NCI-H82 (cell line): ENCODE measurements around the gene MEIKIN.
A peak's percentile ranks its signal among the peaks of the same experiment; 100 is the strongest.

Experiments
- DNase-seq: peaks from one replicate; lab custom pipeline; 2025; lab: John Stamatoyannopoulos, UW

Gene MEIKIN

DNA sequence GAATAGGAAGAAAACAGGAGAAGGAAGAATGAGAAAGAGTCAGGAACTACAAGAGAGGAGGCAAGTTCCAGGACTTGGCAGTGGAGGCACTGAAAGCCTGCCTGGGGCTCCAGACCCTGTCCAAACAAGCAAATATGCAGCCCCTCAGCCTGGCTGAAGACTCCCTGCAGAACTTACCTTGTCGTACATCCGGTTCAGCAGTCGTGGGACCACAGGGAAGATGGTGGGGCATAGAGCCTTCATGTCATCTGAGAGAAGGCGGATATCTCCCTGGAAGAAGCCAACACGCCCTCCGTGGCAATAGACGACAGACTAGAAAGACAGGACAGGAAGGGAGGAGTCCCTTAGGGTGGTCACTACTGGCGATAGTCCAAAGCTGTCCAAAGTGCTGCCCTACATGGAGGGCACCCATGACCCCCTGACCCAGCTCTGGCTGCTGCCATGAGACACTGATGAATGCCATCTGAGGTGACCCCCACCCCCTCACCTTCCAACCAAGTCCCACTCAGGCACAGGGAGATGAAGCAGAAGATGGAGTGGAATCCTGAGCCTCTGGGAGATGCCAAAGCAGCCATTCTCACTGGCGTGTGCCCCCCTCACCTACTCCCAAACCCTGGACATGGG is 27.7 kb upstream of the MEIKIN start:
- no peak for DNase-seq

DNA sequence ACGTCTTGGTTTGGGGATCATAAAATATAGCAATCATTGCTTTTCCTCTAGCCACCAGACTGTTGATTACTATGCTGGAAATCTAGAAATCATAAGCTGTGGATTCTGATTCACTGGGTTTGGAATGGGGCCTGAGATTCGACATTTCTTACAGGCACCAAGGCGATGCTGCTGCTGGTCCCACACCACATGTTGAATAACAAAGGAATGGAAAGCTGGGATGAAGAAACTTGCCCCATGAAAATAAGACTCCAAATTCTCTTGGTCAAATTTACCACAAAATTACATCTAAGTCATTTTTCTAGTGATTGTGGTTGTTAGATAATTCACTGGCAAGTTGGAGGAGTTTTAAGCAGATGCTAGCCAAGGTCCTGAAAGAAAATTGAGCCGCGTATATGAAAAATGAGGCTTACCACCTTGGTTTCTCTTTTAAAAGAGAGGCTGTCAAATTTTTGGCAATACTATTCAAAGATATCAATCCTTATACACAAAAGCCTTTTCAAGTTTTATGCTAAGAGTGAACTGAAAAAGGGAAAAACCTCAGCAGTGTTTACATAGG is 23.0 kb upstream of the MEIKIN start:
- DNase-seq = no peak

DNA sequence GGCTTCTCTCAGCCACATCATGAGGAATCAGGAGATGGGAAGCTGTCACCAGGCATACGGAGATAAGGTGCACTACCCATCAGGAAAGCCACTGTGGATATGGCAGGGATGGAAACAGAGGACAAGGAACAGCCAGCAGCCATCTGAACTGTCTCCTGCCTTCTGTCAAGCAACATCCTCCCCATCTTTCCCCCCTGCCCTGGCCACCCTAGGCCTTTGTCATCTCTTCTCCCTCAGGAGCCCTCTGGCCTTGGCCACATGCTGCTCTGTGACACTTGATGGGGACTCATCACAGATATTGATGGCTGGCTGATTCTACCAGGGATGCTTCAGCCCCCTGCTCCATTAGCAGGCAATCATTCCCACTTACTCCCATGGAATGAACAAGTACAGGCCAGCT is 21.1 kb upstream of the MEIKIN start:
- DNase-seq = no peak

DNA sequence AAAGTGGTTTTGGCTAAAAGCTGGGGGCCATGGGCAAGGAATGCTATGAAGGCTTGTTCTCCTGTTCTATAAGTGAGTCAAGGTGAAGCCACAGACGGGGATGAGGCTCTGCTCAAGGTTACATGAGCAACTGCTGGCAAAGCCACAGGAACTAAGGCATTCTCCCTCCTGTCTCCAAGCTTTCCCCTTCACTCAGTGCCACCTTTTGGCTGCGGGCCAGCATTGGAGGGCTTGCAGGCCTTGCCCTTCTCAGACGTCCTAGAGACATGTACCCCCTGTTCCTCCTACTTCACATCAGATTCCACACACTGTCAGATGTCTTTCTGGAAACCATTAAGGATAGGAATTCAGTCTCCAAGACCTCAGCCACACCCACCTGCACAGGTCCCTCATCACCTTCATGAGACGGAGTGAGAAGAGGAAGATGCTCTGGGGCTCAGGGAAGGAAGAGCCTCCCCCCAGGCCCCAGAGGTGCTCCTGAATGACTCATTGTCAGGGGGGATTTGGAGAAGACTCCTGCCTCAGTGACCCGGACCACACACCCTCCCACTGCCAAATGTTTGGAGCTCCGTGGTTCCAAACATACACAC is 20.5 kb upstream of the MEIKIN start:
- DNase-seq = no peak

DNA sequence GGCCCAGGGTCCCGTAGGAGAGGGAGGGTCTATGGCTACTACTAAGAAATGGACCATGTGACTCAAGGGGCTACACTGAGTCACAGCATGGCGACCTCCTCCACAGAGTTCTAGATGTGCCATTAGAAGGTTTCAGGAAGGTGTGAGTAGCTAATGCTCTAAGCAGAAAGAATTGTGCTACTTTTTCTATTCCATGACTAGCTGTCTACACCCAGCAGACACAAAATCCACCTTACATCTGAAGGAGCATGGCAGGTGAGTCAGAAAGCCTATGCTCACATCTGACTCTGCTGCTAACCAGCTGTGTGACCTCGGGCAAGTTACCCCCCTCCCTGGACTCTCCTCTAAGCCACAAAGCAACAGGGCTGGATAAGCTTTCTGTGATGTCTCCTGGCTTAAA is 14.4 kb upstream of the MEIKIN start:
- DNase-seq = no peak

DNA sequence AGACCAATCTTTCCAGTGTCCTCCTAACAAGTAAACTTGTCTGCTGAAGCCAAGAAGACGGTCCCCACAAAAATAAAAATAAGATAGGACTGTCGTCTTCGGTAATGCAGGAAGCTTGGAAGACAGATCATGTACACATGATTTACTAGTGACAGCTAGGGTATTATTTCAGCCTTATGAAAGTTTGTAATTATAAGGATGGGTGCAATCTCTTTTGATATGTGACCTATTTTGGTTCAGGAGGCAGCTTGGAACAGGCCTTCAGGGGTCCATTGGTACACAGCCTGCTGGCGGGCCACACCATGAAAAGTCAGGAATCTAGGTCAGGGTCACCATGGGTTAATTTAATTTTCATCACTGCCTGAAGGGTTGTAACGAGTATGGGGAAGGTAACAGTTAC is 13.7 kb upstream of the MEIKIN start:
- no peak for DNase-seq

DNA sequence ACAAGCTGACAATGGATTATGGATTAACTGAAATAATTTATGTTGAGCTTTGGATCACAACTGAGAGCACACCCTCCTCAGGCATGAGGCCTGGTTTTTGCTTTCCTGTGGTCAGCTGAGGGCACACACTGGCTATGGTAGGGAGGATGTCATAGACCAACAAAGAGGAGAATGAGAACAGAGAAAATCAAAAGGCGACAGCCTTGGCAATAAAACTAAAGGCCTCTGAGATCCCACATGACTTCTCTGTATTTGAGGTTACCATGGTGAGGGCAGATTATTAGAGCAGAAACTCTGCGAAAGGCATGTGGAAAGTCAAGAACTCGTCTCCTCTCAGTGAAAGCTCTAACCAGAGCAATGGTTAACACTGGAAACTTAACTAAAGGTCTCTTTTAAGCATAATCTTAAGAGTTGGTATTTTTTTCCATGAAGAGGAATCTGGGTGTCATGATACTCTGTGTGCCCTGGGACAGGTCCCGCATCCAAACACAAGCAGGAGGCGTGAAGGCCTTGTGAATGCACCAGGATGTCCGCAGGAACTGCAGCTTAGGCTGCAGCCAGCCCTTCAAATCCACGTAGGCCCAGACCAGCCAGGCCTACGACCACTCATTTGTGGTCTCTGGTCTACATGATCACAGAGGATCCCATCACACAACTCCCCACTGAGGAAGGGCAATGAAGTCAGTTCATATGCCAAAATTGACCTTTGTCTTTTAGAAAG is 12.4 kb upstream of the MEIKIN start:
- peak; percentile 3 for DNase-seq

DNA sequence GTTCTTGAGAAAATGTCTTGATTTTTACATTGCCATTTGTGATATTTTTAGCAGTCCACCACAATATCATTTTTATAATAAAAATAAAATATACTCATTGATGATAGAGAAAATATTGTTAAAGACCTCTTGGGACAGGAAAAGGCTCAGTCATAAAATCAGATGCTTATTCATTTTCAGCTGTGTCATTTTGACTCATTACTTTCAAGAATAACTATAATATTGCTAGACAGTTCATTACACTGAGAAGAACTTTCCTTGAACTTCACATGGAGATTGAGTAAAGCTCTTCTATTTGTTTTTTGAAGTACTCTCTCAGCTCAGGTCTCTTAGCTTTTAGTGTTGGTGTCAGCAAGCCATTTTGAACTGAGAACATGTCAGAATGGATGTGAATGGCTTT is 8.5 kb upstream of the MEIKIN start:
- DNase-seq = no peak

DNA sequence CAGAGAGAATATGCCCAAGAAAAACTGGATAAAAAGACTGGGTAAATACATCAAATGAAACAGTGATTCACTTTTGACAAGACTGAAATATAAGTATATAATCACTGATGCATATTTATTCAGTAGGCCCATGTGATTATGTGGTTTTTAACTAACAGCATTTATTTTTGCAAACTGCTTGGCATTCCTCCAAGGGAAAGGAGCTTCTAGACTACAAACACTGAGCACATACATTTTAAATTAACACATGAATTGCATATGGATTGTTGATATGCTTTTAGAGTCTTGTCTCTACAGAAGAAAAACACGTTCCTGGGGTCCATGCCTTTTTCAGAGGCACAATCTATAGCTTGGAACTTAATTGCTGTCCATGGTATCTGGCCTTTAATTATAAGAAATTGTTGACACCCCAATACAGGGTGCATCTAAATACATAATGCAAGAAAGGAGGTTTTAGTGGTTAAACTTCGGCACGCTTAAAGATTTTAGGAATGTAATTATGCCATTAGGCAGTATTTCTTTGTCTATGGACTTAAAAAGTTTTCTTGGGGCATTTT is 6.9 kb upstream of the MEIKIN start:
- no peak for DNase-seq

DNA sequence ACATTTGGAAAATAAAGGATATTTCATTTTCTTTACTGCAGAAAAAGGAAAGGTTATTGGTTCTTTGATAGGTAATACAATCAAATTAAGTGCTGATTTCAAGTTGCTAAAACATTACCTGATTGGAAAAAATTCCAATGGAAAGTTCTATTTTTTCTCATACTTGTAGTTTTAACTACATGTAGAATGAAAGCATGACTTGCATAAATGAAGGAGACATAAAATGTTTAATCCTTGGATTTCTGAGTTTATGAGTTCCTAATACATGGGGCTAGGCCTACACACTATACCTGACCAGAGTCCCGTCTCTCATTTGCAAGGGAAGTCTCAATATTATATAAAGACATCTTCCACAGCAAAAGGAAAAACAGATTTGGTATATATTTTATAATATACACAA is 5.2 kb upstream of the MEIKIN start:
- DNase-seq = no peak

DNA sequence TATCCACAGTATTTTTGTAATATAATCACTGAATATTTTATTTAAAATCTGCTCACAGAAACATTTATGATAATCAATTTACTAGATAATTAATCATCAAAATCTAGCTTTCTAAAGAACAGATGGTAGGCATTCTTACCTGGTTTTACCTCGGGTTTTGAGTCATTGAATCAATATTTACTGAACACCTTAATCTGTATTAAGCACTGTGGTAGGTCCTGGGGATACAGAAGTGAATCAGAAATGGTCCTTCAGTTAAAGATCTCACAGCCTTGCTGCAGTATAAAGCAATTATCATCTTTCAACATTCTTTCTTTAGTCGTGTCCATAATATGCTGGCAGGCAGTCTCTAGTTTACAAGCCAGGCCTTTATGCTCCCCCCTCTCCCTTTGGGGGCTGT is 2.0 kb upstream of the MEIKIN start:
- no peak for DNase-seq

DNA sequence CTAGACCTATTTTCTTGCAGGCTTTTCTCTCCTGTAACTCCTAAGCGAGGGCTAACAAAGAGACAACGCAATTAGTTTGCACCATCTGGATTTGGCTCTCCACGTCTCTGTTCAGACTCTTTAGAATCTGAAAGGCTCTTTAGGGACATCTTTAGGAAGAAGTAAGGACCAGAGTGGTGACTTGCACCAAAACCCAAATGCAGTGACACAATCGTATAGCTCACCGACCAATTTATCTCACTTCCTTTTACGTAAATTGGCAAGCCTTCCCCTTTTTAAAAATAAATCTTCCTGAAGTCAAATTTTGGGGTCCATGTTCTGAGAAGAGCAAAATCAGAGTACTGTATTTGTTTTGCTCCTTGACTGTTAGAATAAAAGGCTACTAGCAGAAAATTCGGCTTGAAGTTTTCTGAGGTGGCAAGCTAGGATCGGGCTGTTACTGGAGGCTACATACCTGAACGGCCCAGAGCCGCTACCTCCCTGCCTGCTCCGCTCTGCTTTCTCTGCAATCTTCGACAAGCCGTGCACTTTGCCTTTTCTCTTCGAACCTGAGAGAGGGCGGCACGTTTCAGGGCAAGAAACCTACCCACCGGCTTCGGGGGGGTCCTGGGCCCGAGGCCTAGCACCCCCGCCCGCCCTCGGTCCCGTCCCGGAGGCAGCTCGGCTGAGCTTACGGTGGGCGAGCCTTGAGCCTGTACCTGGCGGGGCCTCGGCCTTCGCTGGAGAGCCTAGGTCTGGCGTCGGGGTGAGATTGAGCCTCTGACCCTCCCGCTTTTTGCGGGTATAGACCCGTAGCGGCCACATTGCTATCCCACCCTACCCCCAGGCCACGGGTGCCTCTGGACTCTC is 537 bp downstream of the MEIKIN start:
- no peak for DNase-seq

DNA sequence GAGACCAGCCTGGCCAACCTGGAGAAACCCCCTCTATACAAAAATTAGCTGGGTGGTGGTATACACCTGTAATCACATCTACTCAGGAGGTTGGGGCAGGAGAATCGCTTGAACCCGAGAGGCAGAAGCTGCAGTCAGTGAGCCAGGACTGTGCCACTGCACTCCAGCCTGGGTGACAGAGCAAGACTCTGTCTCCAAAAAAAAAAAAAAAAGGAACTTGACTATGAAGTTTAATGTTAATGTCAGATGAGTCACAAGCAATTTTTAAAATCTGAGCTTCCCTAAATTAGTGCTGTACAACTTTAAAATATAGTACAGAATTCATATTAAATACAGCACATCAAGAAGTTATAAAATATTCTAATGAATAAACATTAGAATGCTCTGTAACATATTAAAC is 1.5 kb downstream of the MEIKIN start:
- DNase-seq = no peak

DNA sequence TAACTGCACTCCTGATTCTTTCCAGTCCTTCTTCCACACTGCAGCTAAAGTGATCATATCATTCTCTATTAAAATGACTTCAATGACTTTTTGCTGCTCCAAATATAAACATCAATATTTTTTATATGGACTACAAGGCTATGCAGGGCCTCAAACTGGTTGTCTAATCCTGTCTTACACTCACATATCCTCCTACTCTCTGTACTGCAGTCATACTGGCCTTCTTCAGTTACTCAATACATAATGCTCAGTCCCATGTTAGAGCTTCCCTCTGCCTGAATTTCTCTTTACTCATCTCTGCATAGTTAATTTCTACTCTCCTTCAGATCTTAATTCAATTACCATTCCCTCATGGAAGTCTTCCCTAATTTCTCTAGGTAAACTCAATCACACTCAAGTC is 3.4 kb downstream of the MEIKIN start:
- DNase-seq = no peak

DNA sequence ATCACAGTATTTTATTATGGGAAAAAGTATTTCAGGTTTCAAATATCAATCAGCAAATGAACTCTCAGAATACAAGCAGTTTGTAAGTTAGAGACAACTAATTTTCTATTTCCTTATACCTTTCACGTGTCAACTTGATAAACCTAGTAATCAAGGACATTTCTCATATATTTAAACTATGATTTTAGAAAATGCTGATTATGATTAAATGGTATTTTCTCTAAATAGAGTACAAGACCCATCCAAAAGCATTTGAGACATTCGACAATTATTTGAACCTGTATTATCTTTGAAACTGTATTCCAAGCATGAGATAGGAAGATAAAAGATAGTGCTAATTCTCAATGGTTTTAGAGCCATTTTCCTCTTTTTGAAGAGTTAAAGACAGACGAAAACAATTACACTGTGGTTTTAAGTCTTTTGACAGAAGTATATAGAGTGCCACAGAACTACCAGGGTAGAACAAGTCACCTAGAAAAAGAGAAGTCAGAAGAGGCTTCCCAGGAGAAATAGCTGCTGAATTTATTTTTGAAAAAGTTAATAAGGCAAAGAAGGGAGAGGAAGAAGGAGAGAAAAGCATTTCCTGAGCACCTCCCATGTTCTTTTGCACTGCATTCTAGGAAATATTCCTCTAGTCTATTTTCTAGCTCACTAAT is 5.6 kb downstream of the MEIKIN start:
- DNase-seq = no peak

DNA sequence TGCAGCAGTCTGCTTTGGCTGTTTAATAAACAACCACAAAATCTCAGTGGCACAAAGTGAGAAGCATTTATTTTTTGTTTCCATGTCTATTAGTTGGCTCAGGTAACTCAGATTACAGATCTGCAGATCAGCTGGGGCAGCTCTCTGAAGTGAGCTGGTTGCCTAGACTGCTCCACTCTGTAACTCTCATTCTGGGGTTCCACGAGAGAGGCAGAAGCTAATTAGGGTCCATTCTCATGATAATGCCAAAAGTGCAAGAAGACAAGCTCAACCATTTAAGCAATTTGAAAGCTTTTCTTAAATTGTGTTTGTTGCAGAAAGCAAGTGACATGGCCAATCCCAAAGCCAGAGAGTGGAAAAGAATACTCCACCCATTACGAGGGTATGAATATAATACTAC is 13.2 kb downstream of the MEIKIN start:
- no peak for DNase-seq

DNA sequence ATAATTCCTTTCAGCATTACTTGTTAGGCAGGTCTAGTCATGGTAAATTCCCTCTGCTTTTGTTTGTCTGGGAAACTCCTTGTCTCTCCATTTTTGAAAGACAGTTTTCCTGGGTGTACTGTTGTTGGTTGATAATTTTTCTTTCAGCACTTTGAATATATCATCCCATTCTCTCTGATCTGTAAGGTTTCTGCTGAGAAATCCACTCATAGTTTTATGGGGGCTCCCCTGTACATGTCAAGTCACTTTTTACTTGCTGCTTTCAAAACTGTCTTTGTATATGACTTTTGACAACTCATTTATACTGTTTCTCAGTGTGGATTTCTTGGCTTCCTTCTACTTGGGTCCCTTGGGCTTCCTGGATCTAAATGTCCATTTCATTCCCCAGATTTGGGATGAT is 16.5 kb downstream of the MEIKIN start:
- DNase-seq = no peak

DNA sequence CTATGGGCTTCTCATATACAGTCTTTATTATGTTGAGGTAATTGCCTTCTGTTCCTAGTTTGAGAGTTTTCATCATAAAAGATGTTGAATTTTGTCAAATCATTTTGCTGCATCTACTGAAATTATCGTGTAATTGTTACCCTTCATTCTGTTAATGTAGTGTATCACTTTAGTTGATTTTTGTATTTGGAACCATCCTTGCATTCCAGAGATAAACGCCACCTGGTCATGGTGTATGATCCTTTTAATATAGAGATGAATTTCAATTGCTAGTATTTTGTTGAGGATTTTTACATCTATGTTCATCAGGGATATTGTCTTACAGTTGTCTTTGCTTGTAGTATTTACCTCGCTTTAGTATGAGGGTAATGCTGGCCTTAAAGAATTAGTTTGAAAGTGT is 19.3 kb downstream of the MEIKIN start:
- no peak for DNase-seq

DNA sequence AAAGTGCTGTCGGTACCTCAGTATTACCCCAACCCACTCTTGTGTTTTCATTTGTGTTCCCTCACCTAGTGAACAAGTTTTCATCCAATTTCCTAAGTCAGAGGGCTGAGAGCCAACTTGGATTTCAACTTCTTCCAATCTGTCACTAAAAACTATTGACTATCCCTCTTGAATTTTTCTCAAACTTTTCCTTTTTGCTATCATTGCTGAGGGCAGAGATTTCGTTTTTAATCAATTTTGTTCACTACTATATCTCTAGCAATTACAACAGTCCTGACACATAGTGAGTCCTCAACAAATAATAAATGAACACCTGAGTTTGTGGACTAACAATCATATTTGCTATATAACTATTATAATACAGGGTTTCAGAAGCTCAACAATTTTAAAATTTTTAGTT is 29.0 kb downstream of the MEIKIN start:
- no peak for DNase-seq

DNA sequence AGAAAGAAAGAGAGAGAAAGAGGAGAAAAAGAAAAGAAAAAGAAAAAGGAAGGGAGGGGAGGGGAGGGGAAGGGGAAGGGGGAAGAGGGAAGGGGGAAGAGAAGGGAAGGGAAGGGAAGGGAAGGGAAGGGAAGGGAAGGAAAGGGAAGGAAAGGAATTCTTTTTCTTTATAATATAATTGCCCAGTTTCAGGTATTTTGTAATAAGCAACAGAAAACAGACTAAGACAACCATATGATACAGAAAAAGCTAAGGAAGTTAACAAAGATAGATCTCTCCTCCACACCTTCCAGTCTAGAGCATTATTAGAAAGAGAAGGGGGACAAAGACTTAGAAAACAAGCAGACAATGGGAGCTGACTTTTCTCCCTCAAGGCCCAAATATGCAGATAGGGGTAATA is 31.0 kb downstream of the MEIKIN start:
- no peak for DNase-seq

DNA sequence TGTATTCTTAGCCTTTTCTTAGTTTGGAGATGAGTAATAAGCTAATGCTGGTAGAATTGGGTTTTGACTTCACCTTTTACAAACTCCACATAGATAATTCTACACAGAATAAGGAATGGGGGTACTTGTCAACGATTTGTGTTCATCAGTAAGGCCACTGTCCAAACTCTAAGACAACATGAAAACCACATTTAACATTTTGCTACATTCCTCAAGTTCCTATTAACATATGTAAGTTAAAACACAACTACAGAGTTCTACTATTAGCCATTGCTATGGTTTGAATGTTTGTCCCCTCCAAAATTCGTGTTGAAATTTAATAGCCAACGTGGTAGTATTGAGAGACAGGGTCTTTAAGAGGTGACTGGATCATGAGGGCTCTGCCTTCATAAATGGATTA is 31.9 kb downstream of the MEIKIN start:
- DNase-seq = peak; percentile 13

DNA sequence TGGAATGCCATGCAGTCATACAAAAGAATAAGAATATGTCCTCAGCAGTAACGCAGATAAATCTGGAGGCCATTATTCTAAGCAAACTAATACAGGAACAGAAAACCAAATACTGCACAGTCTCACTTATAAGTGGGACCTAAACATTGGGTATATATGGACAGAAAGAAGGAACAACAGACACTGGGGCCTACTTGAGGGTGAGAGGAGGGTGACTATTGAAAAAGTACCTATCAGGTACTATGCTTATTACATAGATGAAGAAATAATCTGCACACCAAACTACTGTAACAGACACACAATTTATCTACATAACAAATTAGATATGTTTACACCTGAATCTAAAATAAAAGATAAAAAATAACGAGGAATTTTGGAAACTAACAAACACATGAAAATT is 38.8 kb downstream of the MEIKIN start:
- DNase-seq = no peak
